SJCRH30 (cell line): ENCODE results near the gene LIF. TPM values are rescaled to one million over a fixed set of nuclear protein-coding genes. Genes with fewer than 3 reads are reported as not detected.
A peak's percentile ranks its signal among the peaks of the same experiment; 100 is the strongest.
"Not testable (repeated sequence)": the region's sequence is repeated elsewhere in the genome, so short reads cannot be mapped to it uniquely, and the experiment has no call there.

ENCODE experiments used
- DNase-seq, 2 experiments: peaks; one replicate each; pipeline ENCODE4 v3.0.0-alpha.2; 2015 to 2020
- H3K27ac ChIP-seq: fragments of 250-450 bp; sonication (Bioruptor Pico); 2 replicates; pipeline ENCODE4 v1.5.1; 2020; ENCODE audit warnings: mild to moderate bottlenecking, moderate library complexity
- H3K27me3 ChIP-seq: fragments of 250-450 bp; sonication (Bioruptor Pico); 2 replicates; pipeline ENCODE4 v1.5.1; 2020; ENCODE audit warnings: mild to moderate bottlenecking, moderate library complexity
- H3K36me3 ChIP-seq: fragments of 250-450 bp; sonication (Bioruptor Pico); 2 replicates; pipeline ENCODE4 v1.5.1; 2020; ENCODE audit warnings: mild to moderate bottlenecking, moderate library complexity
- H3K4me1 ChIP-seq: fragments of 250-450 bp; sonication (Bioruptor Pico); 2 replicates; pipeline ENCODE4 v1.5.1; 2020; ENCODE audit warnings: mild to moderate bottlenecking, moderate library complexity
- H3K4me3 ChIP-seq: fragments of 250-450 bp; sonication (Bioruptor Pico); 2 replicates; pipeline ENCODE4 v1.5.1; 2020; ENCODE audit warnings: mild to moderate bottlenecking, moderate library complexity
- H3K9me3 ChIP-seq: fragments of 250-450 bp; sonication (Bioruptor Pico); replicated peaks from 2 replicates; pipeline ENCODE4 v1.5.1; 2020; ENCODE audit warnings: mild to moderate bottlenecking, moderate library complexity
- total RNA-seq: library from RNA; depleted of rRNA; stranded (reverse); fragments of >200 nt; shearing (Covaris generic); gene quantifications from 2 replicates; pipeline ENCODE4 v1.2.3, GENCODE V29; 2014

The LIF gene
- total RNA-seq, 1 experiment from 2014 or later = 1.7 TPM

- Histone ChIP-seq H3K27me3 (no peaks in the 10 kb centered on the region), H3K4me3 (no peak overlapping the region), H3K9me3 (no peaks in the 10 kb centered on the region), H3K36me3 (no peaks in the 10 kb centered on the region), H3K27ac (peak overlapping the region; percentile 66), H3K4me1 (peaks cover 58% of the 10 kb centered on the region)
- peak; percentile 70 to 76 for DNase-seq
These were observed 11.6 kb downstream of the LIF start for GRCh38 chr22:30234786-30235470.

- not testable (repeated sequence) for H3K4me3 ChIP-seq, H3K27me3 ChIP-seq, H3K36me3 ChIP-seq, H3K9me3 ChIP-seq, DNase-seq
- Histone ChIP-seq H3K4me1 (peaks cover 55% of the 10 kb centered on the region), H3K27ac (peak overlapping the region; percentile 66)
These were observed 12.2 kb downstream of the LIF start for GRCh38 chr22:30234325-30234724.

GRCh38 chr22:30233582-30233981 lies 13.0 kb downstream of the LIF start:
- Histone ChIP-seq H3K36me3 (no peaks in the 10 kb centered on the region), H3K27ac (no peak overlapping the region), H3K4me3 (no peak overlapping the region), H3K9me3 (no peaks in the 10 kb centered on the region), H3K27me3 (no peaks in the 10 kb centered on the region), H3K4me1 (peaks cover 55% of the 10 kb centered on the region)
- no peak for DNase-seq

- DNase-seq = no peak
- H3K36me3 ChIP-seq = no peaks in the 10 kb centered on the region
- peaks cover 47% of the 10 kb centered on the region for H3K4me1 ChIP-seq
- no peaks in the 10 kb centered on the region for H3K9me3 ChIP-seq
- no peaks in the 10 kb centered on the region for H3K27me3 ChIP-seq
- no peak overlapping the region for H3K27ac ChIP-seq
- H3K4me3 ChIP-seq = no peak overlapping the region
These were observed 13.8 kb downstream of the LIF start for GRCh38 chr22:30232716-30233218.

- H3K36me3 ChIP-seq = no peaks in the 10 kb centered on the region
- no peaks in the 10 kb centered on the region for H3K9me3 ChIP-seq
- H3K27me3 ChIP-seq = no peaks in the 10 kb centered on the region
- no peak overlapping the region for H3K4me3 ChIP-seq
- peaks cover 33% of the 10 kb centered on the region for H3K4me1 ChIP-seq
- H3K27ac ChIP-seq = no peak overlapping the region
- DNase-seq = no peak
These were observed 15.6 kb downstream of the LIF start for GRCh38 chr22:30230787-30231461.

- Histone ChIP-seq H3K27me3 (no peaks in the 10 kb centered on the region), H3K36me3 (no peaks in the 10 kb centered on the region), H3K4me3 (no peak overlapping the region), H3K27ac (no peak overlapping the region), H3K9me3 (no peaks in the 10 kb centered on the region), H3K4me1 (peaks cover 29% of the 10 kb centered on the region)
- DNase-seq = no peak
These were observed 16.2 kb downstream of the LIF start for GRCh38 chr22:30230330-30230729.

GRCh38 chr22:30228509-30229359 lies 17.8 kb downstream of the LIF start:
- DNase-seq = no peak

GRCh38 chr22:30227438-30228228 lies 18.9 kb downstream of the LIF start:
- Histone ChIP-seq H3K4me3 (no peak overlapping the region), H3K27me3 (no peaks in the 10 kb centered on the region), H3K27ac (no peak overlapping the region), H3K4me1 (peaks cover 22% of the 10 kb centered on the region), H3K36me3 (no peaks in the 10 kb centered on the region), H3K9me3 (no peaks in the 10 kb centered on the region)
- DNase-seq = no peak

More at GRCh38 chr22:30228509-30229359, 17.8 kb downstream of the LIF start:
- Histone ChIP-seq H3K27me3 (no peaks in the 10 kb centered on the region), H3K4me3 (no peak overlapping the region), H3K27ac (no peak overlapping the region), H3K36me3 (no peaks in the 10 kb centered on the region), H3K9me3 (no peaks in the 10 kb centered on the region), H3K4me1 (peaks cover 26% of the 10 kb centered on the region)

- H3K27me3 ChIP-seq = no peaks in the 10 kb centered on the region; the same call in 1 of the 2 replicates
- H3K9me3 ChIP-seq = no peaks in the 10 kb centered on the region
- peaks cover 20% of the 10 kb centered on the region for H3K4me1 ChIP-seq
- no peaks in the 10 kb centered on the region for H3K36me3 ChIP-seq
- H3K27ac ChIP-seq = no peak overlapping the region
- no peak for DNase-seq
- H3K4me3 ChIP-seq = no peak overlapping the region
These were observed 20.2 kb downstream of the LIF start for GRCh38 chr22:30226192-30226832.

GRCh38 chr22:30225220-30225927 lies 21.2 kb downstream of the LIF start:
- H3K9me3 ChIP-seq = no peaks in the 10 kb centered on the region
- H3K27ac ChIP-seq = no peak overlapping the region
- DNase-seq = no peak
- H3K4me3 ChIP-seq = no peak overlapping the region
- H3K36me3 ChIP-seq = no peaks in the 10 kb centered on the region
- peaks cover 20% of the 10 kb centered on the region for H3K4me1 ChIP-seq
- H3K27me3 ChIP-seq = no peaks in the 10 kb centered on the region; the same call in 1 of the 2 replicates

- no peak overlapping the region for H3K27ac ChIP-seq
- DNase-seq = no peak
- no peaks in the 10 kb centered on the region for H3K36me3 ChIP-seq
- no peaks in the 10 kb centered on the region for H3K9me3 ChIP-seq
- H3K4me1 ChIP-seq = peaks cover 20% of the 10 kb centered on the region
- no peaks in the 10 kb centered on the region; the same call in 1 of the 2 replicates for H3K27me3 ChIP-seq
- no peak overlapping the region for H3K4me3 ChIP-seq
These were observed 22.2 kb downstream of the LIF start for GRCh38 chr22:30224161-30224857.

GRCh38 chr22:30223303-30223702 lies 23.3 kb downstream of the LIF start:
- Histone ChIP-seq H3K4me3 (no peak overlapping the region), H3K4me1 (peaks cover 13% of the 10 kb centered on the region; the same call in 1 of the 2 replicates), H3K36me3 (no peaks in the 10 kb centered on the region), H3K27me3 (no peaks in the 10 kb centered on the region; the same call in 1 of the 2 replicates), H3K27ac (no peak overlapping the region), H3K9me3 (no peaks in the 10 kb centered on the region)
- peak in 1 of 2 experiments; percentile 34 for DNase-seq

GRCh38 chr22:30222321-30222720 lies 24.2 kb downstream of the LIF start:
- Histone ChIP-seq H3K9me3 (no peaks in the 10 kb centered on the region), H3K27me3 (no peaks in the 10 kb centered on the region; the same call in 1 of the 2 replicates), H3K4me1 (peaks cover 11% of the 10 kb centered on the region; the same call in 1 of the 2 replicates), H3K4me3 (no peak overlapping the region), H3K27ac (no peak overlapping the region), H3K36me3 (no peaks in the 10 kb centered on the region)
- no peak for DNase-seq
